SJSA1 (cell line): ENCODE data around the gene TM4SF1. TPM values are rescaled to one million over a fixed set of nuclear protein-coding genes. Genes with fewer than 3 reads are reported as not detected.
A peak's percentile ranks its signal among the peaks of the same experiment; 100 is the strongest.

Source experiments
- DNase-seq, 2 experiments: peaks; one replicate each; pipeline ENCODE4 v3.0.0-alpha.2; 2015 to 2020; ENCODE audit warnings: low spot score in 2 of 2, low read depth in 1 of 2
- H3K27ac ChIP-seq: fragments of 250-450 bp; sonication (Bioruptor Pico); 2 replicates; pipeline ENCODE4 v1.5.1; 2020; ENCODE audit warnings: mild to moderate bottlenecking, moderate library complexity
- H3K27me3 ChIP-seq: fragments of 250-450 bp; sonication (Bioruptor Pico); replicated peaks from 2 replicates; pipeline ENCODE4 v1.5.1; 2020; ENCODE audit warnings: mild to moderate bottlenecking, moderate library complexity
- H3K36me3 ChIP-seq: fragments of 250-450 bp; sonication (Bioruptor Pico); 2 replicates; pipeline ENCODE4 v1.5.1; 2020; ENCODE audit warnings: mild to moderate bottlenecking
- H3K4me1 ChIP-seq: fragments of 250-450 bp; sonication (Bioruptor Pico); replicated peaks from 2 replicates; pipeline ENCODE4 v1.6.1; 2021; ENCODE audit warnings: mild to moderate bottlenecking
- H3K4me3 ChIP-seq: fragments of 250-450 bp; sonication (Bioruptor Pico); 2 replicates; pipeline ENCODE4 v1.5.1; 2020; ENCODE audit warnings: mild to moderate bottlenecking
- H3K9me3 ChIP-seq: fragments of 250-450 bp; sonication (Bioruptor Pico); replicated peaks from 2 replicates; pipeline ENCODE4 v1.5.1; 2020; ENCODE audit warnings: mild to moderate bottlenecking
- total RNA-seq: library from RNA; depleted of rRNA; stranded (reverse); fragments of >200 nt; shearing (Covaris generic); gene quantifications from 2 replicates; pipeline ENCODE4 v1.2.3, GENCODE V29; 2014; rRNA removed

The TM4SF1 gene
- total RNA-seq, 1 experiment from 2014 or later: 140 TPM

DNA sequence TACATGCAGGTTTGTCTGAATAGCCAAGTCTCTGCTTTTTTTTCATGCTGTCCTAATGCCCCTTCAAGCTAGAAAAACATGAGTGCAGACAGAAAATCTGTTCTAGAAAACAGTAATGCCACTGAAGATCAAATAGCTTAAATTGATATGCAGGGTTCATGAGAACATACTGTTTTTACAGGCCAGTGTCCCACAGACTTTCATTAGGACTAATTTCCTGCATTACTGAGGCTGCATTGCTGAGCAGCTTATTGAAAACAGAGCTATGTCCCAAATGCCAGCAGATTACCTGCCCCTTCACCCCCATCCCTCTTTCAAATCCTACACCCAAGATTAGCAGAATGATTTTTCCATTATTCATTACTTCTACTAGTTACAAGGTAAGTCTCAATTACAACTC is 44.7 kb downstream of the TM4SF1 start:
- H3K36me3 ChIP-seq: no peaks in the 10 kb centered on the region
- peak overlapping the region; percentile 37 for H3K27ac ChIP-seq
- no peak overlapping the region for H3K4me3 ChIP-seq
- peaks cover 28% of the 10 kb centered on the region for H3K4me1 ChIP-seq
- no peaks in the 10 kb centered on the region for H3K9me3 ChIP-seq
- no peak for DNase-seq
- no peaks in the 10 kb centered on the region for H3K27me3 ChIP-seq

DNA sequence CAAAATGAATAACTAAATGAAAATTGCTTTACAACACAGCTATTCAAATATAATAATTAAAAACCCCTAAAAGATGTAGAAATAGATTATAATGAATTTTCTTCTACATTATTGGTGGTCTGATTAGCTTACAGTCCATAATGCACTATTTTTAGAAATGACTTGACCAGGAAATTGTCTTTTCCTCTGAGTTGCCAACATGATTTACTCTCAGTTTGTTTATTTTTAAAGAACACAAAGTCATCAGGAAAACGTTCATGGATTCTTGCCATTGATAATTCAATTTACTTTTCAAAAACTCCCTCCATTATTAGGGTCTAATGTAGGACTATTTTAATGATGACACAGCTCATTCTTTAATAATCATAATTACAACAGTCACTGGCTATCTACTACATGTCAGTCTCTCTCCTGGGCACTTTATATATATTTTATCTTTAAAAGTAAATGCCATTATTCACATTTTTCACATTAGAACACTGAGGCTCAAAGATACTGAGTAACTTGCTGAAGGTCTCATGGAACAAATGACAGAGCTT is 45.2 kb downstream of the TM4SF1 start:
- no peaks in the 10 kb centered on the region for H3K9me3 ChIP-seq
- DNase-seq: no peak
- H3K27me3 ChIP-seq: no peaks in the 10 kb centered on the region
- peaks cover 28% of the 10 kb centered on the region for H3K4me1 ChIP-seq
- H3K4me3 ChIP-seq: no peak overlapping the region
- H3K36me3 ChIP-seq: no peaks in the 10 kb centered on the region
- peak overlapping the region; percentile 37 for H3K27ac ChIP-seq

DNA sequence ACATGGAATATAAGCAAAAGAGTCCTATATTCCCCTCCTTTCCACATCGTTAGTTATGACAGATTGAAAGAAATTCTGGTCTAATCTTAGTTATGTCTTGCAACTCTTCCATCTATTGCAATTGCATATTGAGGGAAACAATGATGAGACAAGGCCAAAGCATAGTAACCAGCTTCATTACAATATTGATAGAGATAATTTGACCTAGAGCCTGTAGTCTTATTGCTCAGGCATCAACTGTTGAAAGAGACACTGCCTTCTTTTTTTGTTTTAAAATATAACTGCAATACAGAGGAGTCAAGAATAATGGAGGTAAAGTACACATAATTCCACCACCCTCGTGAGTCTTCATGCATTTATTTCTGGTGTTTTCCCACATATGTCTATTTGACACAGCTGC is 46.1 kb downstream of the TM4SF1 start:
- Histone ChIP-seq H3K27me3 (no peaks in the 10 kb centered on the region), H3K9me3 (no peaks in the 10 kb centered on the region), H3K36me3 (no peaks in the 10 kb centered on the region), H3K4me3 (no peak overlapping the region), H3K4me1 (peaks cover 28% of the 10 kb centered on the region), H3K27ac (no peak overlapping the region)
- DNase-seq: no peak

DNA sequence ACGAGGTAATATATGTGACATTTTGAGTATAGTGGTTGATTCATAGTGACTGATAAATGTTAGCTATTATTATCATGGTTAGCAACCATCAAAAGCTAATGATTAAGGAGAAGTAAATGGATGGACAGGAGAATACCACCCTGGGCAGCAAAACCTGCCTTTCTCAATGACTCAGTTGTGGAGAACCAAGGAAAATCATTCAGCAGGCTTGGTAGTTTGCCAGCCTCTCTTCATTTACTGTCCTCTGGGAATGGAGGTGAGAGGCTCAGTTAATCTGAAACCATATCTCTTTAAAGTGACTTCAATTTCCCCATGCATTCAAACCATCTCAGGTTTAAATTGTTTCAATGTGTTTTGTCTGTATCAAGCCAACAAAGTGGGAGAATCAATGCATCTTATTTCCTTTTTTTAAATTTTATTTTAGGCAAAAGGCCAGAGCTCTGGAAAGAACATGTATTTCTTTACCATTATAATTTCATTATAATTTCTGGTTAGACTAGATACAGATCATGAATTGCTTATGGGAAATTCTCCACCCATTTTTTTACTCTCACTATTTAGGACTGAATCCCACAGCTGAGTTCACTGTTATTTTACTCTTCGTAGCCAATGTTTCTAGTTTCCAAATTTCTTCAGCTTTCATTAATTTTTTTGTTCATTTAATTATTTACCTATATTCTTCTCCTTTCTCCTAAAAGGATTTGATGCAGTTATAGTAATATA is 46.7 kb downstream of the TM4SF1 start:
- Histone ChIP-seq H3K4me3 (no peak overlapping the region), H3K36me3 (no peaks in the 10 kb centered on the region), H3K27ac (no peak overlapping the region), H3K27me3 (no peaks in the 10 kb centered on the region), H3K9me3 (no peaks in the 10 kb centered on the region), H3K4me1 (peaks cover 28% of the 10 kb centered on the region)
- DNase-seq: no peak

DNA sequence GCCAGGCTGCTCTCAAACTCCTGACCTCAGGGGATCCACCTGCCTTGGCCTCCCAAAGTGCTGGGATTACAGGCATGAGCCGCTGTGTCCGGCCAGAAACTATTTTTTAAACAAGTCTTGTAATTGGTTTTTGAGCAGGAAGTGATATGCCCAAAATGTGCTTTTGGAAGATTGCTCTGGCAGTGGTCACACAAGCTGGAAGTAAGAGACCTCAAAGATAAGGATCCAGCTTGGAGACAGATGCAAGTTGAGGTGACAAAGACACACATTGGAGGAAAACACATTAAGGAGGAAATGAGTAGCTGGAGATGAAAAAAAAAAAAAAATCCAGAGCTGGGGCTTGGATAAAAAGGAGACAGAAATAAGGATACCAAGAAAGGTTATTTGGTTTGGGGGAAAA is 50.3 kb downstream of the TM4SF1 start:
- H3K36me3 ChIP-seq: no peaks in the 10 kb centered on the region
- no peak overlapping the region for H3K27ac ChIP-seq
- no peak overlapping the region for H3K4me3 ChIP-seq
- DNase-seq: no peak
- peaks cover 8% of the 10 kb centered on the region for H3K4me1 ChIP-seq
- no peaks in the 10 kb centered on the region for H3K9me3 ChIP-seq
- H3K27me3 ChIP-seq: no peaks in the 10 kb centered on the region

DNA sequence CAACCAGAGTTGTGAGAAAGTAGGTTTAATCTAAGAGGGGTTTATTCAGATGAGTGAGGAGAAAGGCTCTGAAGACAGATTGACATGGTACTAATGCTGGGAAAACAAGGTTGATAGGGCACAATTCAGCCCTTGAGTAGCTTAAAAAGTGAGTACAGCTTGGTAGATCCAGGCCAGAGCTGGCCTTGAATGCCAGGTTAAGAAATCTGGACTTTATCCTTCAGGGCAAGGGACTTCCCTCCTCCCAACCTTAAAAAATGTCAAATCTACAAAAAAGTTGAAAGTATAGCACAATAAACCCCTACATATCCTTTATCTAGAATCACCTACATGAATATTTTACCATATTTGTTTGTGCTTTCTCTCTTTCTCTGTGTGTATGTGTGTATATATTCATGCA is 51.9 kb downstream of the TM4SF1 start:
- H3K27ac ChIP-seq: no peak overlapping the region
- DNase-seq: no peak
- H3K9me3 ChIP-seq: no peaks in the 10 kb centered on the region
- no peak overlapping the region for H3K4me3 ChIP-seq
- no peaks in the 10 kb centered on the region for H3K36me3 ChIP-seq
- H3K27me3 ChIP-seq: no peaks in the 10 kb centered on the region
- no peaks in the 10 kb centered on the region for H3K4me1 ChIP-seq

DNA sequence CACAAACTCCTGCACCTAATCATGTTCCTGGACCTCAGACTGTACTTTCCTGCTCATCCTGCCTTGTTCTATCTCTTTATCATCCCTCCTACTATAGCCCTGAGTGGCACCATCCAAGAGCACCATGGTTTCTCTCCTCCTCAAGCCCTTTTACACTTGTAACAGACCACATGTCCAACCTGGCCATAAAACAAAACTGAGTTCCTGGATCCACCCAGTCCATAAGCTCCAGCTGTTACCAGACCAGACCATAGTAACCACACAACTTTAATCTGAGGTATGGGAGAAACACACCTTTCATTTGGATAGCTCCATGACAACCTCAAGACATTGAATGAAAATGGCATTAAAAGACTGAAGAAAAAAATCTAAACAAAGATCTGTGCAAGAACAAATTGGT is 53.1 kb downstream of the TM4SF1 start:
- Histone ChIP-seq H3K4me3 (no peak overlapping the region), H3K4me1 (no peaks in the 10 kb centered on the region), H3K36me3 (no peaks in the 10 kb centered on the region), H3K27ac (no peak overlapping the region), H3K9me3 (no peaks in the 10 kb centered on the region), H3K27me3 (no peaks in the 10 kb centered on the region)
- DNase-seq: no peak

DNA sequence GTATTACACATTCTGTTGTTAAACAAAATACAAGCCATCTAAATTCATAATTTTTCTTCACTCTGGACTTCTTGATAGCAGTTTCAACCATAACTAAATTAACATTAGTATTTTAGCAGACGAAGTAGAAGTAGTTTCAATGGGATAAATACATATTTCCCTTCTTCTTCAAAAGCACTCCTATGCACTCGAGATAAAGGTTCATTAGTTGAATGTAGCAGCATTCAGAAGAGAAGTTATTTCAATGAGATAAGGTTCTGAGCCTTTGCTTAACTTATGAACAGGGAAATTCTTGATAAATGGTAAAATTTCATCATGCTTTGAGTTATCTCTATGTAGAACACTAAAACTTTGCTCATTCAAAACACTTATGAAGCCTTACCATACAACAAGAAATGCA is 55.8 kb downstream of the TM4SF1 start:
- Histone ChIP-seq H3K9me3 (no peaks in the 10 kb centered on the region), H3K27me3 (no peaks in the 10 kb centered on the region), H3K27ac (no peak overlapping the region), H3K36me3 (no peaks in the 10 kb centered on the region), H3K4me3 (no peak overlapping the region), H3K4me1 (peaks cover 4% of the 10 kb centered on the region)
- DNase-seq: no peak

DNA sequence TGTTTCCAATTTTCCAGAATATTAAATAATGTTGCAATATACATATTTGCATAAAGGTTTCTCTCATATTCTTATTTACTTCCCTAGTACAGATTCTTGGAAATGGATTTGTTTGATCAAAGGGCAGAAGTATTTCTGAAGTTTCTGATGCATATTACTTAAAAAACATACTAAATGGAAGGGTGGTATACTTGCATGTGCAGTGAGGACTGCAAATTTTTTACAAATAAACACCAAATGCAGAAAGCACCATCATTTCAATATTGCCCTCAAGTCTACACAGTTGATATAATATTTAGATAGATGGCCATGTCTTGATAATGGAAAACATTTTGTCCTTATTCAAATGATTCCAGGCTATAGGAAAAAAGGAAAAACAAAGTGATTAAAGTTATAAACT is 56.3 kb downstream of the TM4SF1 start:
- Histone ChIP-seq H3K4me1 (peaks cover 9% of the 10 kb centered on the region), H3K36me3 (no peaks in the 10 kb centered on the region), H3K4me3 (no peak overlapping the region), H3K9me3 (no peaks in the 10 kb centered on the region), H3K27me3 (no peaks in the 10 kb centered on the region), H3K27ac (no peak overlapping the region)
- no peak for DNase-seq

DNA sequence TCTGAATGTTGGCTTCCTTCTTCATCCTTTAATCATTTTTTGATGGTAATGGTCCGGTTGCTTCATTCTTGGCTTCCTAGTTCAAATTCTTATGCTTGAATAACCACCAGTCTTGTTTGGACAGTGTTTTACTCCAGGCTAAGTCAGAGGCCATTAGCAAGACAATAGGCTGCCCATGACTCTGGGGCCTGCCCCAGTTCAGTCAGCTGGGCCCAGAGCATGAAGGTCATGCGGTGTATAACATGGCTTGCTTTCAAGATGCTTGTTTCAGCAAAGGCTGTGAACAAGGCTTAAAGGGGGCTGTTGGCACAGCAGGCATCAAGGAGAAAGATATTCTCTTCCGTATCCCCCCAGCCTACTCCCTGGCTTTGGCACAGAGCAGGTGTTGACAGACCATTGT is 57.7 kb downstream of the TM4SF1 start:
- Histone ChIP-seq H3K4me1 (peaks cover 23% of the 10 kb centered on the region), H3K9me3 (no peaks in the 10 kb centered on the region), H3K27ac (no peak overlapping the region), H3K4me3 (no peak overlapping the region), H3K27me3 (no peaks in the 10 kb centered on the region), H3K36me3 (no peaks in the 10 kb centered on the region)
- DNase-seq: no peak

Other genes with a start within 250 kb of the TM4SF1 start
- gene HPS3, start 248.0 kb downstream of the TM4SF1 start, total RNA-seq: 27.9 and 34.2 TPM in 2 replicates
- gene CP, start 155.8 kb downstream of the TM4SF1 start, total RNA-seq: 1.7 TPM in 1 of 2 replicates, not detected in the other
- gene TM4SF18, start 44.0 kb downstream of the TM4SF1 start, total RNA-seq: 2.4 and 10.4 TPM in 2 replicates
- not detected in 2 replicates for gene TM4SF4, start 97.0 kb upstream of the TM4SF1 start, total RNA-seq